Stimulated activated effector memory CD8-positive, alpha-beta T cell treated with anti-CD3 and anti-CD28 coated beads, Interleukin-12 subunit alpha, Interleukin-12 subunit beta, amount 100 ng/mL, for 72 hours (primary cell): ENCODE results near the gene SPOUT1.
A peak's percentile ranks its signal among the peaks of the same experiment; 100 is the strongest.
"Not testable (repeated sequence)": the region's sequence is repeated elsewhere in the genome, so short reads cannot be mapped to it uniquely, and the experiment has no call there.

ENCODE experiments used
- ATAC-seq: fragments of 150-1000 bp; cut with Tn5 transposase; 2 replicates; pipeline ENCODE4 v1.10.0; 2021
- DNase-seq, 2 donors: peaks; one replicate each; pipeline ENCODE4 v3.0.0; 2021 to 2022; ENCODE audit warnings: low spot score in 2 of 2
- H3K27ac Mint-ChIP-seq: one replicate; pipeline ENCODE4 v1.8.0; 2022; ENCODE audit warnings: mild to moderate bottlenecking, mixed read lengths
- H3K36me3 Mint-ChIP-seq: one replicate; pipeline ENCODE4 v1.8.0; 2022; ENCODE audit warnings: mild to moderate bottlenecking, mixed read lengths
- H3K4me1 Mint-ChIP-seq: one replicate; pipeline ENCODE4 v1.8.0; 2022; ENCODE audit warnings: mixed read lengths
- H3K4me3 Mint-ChIP-seq: one replicate; pipeline ENCODE4 v1.8.0; 2022; ENCODE audit warnings: mild to moderate bottlenecking, mixed read lengths
- H3K9me3 Mint-ChIP-seq: one replicate; pipeline ENCODE4 v1.8.0; 2022; ENCODE audit warnings: mixed read lengths

SPOUT1 gene

DNA sequence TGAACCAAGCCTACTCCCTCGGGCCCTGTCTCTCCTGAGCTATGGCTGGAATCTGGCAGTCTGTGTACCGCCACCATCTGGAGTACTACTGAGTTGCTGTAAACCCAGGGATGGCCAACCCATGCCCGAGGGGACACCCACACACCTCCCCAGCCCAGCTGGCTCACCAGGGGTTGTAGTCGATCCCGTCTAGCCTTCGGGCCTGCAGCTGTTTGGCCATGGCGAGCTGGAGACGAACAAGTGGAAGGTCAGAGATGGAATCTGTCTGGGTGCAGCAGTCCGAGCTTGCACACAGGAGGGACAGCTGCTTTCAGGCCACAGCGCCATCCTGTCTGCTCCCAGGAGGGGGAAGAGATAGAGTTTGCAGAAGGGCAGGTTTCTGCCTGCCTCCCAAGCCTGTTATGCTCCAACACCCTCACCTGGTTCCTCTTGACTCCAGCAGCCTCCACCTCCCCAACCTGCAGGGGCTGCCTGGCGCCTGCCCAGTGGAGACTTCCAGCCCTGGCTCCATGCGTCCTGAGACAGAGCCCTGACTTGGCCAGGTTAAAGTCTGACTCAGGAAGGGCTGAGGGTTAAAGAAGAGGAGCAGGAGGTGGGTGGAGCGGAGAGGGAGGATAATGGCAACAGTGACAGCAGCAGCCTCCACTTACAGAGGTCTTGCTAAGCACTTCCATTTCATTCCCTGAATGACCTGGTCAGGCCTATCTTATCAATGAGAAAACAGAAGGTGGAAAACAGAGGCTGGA, 15.8 kb upstream of the SPOUT1 start:
- Mint-ChIP-seq H3K27ac (no peak overlapping the region), H3K9me3 (no peaks in the 10 kb centered on the region), H3K36me3 (peaks cover 6% of the 10 kb centered on the region), H3K4me1 (no peaks in the 10 kb centered on the region), H3K4me3 (no peak overlapping the region)
- DNase-seq (no peak), ATAC-seq (no peak)

DNA sequence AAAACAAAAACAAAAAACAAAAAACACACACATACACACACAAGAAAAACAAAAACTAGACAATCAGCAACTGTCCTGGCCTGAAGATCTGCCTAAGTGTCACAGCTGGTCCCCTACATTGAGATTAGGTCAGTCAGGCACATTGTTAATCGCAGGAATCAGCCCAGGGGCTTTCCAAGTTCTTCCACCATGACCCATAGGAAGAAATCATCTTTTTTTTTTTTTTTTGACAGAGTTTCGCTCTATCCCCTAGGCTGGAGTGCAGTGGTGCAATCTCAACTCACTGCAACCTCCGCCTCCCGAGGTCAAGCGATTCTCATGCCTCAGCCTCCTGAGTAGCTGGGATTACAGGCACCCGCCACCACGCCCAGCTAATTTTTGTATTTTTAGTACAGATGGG, 13.6 kb upstream of the SPOUT1 start:
- not testable (repeated sequence) for H3K4me1 Mint-ChIP-seq, H3K4me3 Mint-ChIP-seq, ATAC-seq, DNase-seq, H3K27ac Mint-ChIP-seq, H3K9me3 Mint-ChIP-seq
- peaks cover 15% of the 10 kb centered on the region for H3K36me3 Mint-ChIP-seq

DNA sequence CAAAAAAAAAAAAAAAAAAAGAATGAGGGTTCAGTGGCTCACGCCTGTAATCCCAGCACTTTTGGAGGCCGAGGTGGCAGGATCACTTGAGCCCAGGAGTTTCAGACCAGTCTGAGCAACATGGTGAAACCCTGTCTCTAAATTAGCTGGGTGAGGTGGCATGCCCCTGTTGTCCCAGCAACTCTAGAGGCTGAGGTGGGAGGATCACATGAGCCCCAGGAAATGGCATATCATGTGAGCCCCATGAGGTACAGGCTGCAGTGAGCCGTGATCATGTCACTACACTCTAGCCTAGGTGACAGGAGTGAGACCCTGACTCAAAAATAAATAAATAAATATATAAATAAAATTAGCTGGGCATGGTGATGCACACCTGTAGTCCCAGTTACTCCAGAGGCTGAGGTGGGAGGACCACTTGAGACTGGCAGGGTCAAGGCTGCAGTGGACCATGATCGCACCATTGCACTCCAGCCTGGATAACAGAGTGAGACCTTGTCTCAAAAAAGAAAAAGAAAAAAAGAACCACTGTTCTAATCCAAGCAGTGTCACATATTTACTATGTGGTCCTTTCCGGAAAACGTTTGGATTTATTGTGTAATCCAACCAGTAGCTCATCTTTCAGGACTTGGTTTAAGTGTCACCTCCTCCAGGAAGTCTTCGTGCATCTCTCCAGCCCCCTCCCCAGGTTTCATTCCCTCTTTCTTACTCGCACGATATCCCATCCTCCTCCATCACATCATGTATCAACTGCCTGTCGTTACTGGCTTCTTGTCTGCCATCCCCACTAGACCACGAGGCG, 12.3 kb upstream of the SPOUT1 start:
- Mint-ChIP-seq H3K9me3 (no peaks in the 10 kb centered on the region), H3K4me3 (no peak overlapping the region), H3K4me1 (no peaks in the 10 kb centered on the region), H3K36me3 (peaks cover 22% of the 10 kb centered on the region), H3K27ac (peak overlapping the region; percentile 8)
- ATAC-seq, result no peak
- no peak for DNase-seq

DNA sequence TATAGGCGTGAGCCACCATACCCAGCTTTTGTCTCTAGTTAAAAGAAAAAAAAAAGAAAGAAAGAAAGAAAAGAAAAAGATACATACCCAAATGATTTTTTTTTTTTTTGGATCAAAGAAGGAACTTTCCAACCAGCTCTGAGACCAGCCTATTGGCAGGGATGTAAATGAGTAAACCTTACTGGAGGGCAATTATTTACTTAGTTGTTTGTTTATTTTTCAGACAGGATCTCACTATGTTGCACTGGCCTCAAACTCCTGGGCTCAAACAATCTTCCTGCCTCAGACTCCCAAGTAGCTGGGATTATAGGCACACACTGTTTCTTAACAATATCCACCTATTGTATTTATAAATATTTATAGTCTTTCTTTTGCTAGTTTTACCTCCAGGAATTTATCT, 10.9 kb upstream of the SPOUT1 start:
- Mint-ChIP-seq H3K36me3 (peaks cover 23% of the 10 kb centered on the region), H3K4me1 (no peaks in the 10 kb centered on the region), H3K9me3 (no peaks in the 10 kb centered on the region), H3K4me3 (no peak overlapping the region), H3K27ac (no peak overlapping the region)
- ATAC-seq (no peak), DNase-seq (no peak)

DNA sequence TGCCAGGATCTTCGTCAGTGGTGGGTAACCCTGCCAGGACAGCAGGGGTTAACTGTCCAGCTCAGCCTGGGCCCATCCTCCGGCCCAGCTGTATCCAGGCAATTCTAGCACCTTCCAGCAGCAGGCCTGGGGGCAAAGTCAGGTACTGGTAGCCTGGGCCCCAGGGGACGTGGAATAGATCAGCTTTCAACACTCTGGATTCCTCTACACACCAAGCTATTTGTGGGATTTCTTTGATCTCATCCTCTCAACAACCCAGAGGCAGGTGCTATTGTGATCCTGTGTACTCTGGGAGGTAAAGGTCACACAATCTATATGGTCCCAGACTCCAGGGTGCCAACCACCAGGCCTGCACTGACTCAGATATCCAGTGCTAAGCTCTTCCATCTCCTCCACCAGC, 8.7 kb upstream of the SPOUT1 start:
- H3K4me3 Mint-ChIP-seq, result no peak overlapping the region
- H3K36me3 Mint-ChIP-seq, result peaks cover 28% of the 10 kb centered on the region
- H3K27ac Mint-ChIP-seq, result no peak overlapping the region
- no peaks in the 10 kb centered on the region for H3K4me1 Mint-ChIP-seq
- ATAC-seq (no peak), DNase-seq (no peak)
- H3K9me3 Mint-ChIP-seq, result no peaks in the 10 kb centered on the region

DNA sequence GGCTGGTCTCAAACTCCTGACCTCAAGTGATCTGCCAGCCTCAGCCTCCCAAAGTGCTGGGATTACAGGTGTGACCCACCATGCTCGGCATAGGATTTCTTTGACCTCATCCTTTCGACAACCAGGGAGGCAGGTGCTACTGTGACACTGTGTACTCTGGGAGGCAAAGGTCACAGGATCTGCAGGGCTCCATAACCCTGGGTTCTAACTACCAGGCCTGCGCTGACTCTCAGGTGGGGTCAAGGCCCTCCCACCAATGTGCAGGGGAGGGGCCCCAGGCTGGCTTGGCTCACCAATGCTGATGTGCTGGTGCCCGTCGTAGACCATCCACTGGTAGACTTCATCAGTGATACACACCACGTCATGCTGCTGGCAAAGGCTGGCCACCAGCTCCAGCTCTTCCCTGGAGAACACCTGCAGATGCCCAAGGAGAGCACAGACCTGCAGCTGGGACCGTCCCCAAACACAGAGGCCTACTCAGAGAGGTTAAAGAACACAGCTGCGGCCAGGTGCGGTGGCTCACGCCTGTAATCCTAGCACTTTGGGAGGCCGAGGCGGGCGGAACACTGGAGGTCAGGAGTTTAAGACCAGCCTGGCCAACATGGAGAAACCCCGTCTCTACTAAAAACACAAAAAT, 7.0 kb upstream of the SPOUT1 start:
- Mint-ChIP-seq H3K36me3 (peaks cover 28% of the 10 kb centered on the region), H3K9me3 (no peaks in the 10 kb centered on the region), H3K4me3 (no peak overlapping the region), H3K4me1 (no peaks in the 10 kb centered on the region), H3K27ac (no peak overlapping the region)
- ATAC-seq (no peak), DNase-seq (no peak)

DNA sequence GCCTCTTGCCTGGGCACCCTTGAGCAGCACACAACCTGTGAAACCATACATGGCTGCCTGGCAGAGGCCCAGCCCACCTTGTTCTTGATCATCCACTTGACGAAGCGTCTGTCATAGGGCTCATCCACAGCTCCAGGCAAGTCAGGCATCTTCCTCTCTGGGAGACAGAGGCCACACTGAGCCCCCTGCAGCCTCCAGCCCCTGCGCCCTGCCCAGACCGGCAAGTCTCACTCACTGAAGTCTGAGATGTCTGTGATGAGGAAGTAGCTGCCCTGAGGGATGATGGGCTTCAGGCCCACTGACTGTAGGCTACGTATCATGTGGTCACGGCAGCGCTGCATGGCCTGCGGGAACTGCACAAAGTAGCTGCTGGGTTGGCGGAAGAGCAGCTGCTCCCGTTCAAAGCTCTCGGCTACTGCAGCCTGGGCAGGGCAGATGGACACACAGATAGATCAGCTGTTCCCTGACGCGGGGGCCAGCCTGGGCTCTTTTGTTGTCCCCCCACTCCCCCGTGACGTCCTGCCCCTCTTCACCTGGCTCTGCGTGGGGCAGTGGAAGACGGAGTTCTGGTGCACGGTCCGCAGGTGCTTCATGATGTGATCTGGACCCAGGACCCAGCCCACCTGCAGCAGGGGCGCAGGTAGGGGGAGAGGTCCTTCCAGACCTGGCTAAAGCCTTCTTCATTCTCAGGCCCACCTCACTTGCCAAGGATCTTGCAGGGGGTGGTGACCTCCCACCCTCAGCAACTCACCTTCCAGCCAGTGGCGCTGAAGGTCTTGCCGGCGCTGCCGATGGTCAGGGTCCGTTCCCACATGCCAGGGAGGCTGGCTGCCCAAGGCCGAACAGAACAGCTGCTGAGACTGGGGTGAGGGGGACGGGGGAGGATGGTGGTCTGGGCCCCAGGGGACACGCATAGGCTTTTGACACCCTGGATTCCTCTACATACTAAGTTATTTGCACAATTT, 5.9 kb upstream of the SPOUT1 start:
- Mint-ChIP-seq H3K36me3 (peaks cover 28% of the 10 kb centered on the region), H3K9me3 (no peaks in the 10 kb centered on the region), H3K4me3 (no peak overlapping the region), H3K4me1 (no peaks in the 10 kb centered on the region), H3K27ac (no peak overlapping the region)
- DNase-seq, result no peak
- peak; percentile 32 for ATAC-seq

DNA sequence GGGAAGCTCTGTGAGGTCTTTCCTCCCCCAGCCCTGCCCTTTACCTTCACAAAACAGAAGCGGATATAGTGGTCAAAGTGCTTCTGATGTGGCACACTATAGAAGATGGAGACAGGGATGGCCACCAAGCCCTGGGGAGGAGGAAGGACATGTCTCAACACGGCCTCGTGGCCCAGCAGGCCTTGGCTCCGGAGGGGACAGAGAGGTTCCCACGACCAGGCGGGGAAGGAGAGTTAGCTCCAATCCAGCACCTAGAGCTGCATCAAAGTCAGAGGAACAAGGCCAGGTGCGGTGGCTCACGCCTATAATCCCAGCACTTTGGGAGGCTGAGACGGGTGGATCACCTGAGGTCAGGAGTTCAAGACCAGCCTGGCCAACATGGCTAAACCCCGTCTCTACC, 4.1 kb upstream of the SPOUT1 start:
- DNase-seq (no peak), ATAC-seq (no peak)
- H3K9me3 Mint-ChIP-seq, result no peaks in the 10 kb centered on the region
- peaks cover 35% of the 10 kb centered on the region for H3K36me3 Mint-ChIP-seq
- no peak overlapping the region for H3K27ac Mint-ChIP-seq
- peaks cover 17% of the 10 kb centered on the region for H3K4me1 Mint-ChIP-seq
- H3K4me3 Mint-ChIP-seq, result no peak overlapping the region

DNA sequence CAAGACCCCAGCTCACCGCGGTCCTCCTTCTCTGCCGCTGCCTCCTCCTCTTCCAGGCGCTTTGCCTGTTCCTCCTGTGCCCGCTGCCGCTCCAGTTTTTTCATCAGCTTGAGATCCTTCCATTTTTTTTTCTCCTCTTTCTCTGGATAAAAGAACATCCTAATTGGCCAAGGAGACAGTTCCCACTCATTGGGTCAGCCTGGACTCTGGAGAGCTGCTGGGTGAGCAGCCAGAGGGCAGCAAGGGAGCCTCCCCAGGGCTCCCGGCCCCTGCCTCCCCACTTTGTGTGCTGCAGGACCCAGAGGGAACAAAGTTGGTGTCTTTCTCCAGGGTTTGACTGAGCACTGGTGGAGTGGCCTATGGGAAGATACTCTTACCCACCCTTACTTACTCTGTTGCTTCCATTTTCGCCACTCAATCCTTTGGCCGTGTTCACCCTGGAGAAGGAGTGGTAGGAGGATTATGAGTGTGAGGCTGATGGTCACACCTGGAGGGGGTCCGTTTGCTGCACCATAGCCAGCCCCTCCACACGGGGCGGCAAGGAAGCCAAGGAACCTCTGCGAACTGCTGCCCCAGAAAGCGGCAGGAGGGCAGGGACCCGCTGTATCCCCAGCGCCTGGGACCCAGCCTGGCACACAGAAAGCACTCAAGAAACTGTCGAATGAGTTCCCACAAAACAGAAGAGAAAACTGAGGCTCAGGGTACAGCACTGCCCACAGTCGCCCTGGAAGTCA, 708 bp downstream of the SPOUT1 start:
- H3K9me3 Mint-ChIP-seq, result no peaks in the 10 kb centered on the region
- ATAC-seq, result no peak
- H3K36me3 Mint-ChIP-seq, result peaks cover 65% of the 10 kb centered on the region
- H3K27ac Mint-ChIP-seq, result peak overlapping the region; percentile 96
- peak in 1 of 2 donors; percentile 63 for DNase-seq
- H3K4me3 Mint-ChIP-seq, result peak overlapping the region; percentile 99
- H3K4me1 Mint-ChIP-seq, result peaks cover 28% of the 10 kb centered on the region

DNA sequence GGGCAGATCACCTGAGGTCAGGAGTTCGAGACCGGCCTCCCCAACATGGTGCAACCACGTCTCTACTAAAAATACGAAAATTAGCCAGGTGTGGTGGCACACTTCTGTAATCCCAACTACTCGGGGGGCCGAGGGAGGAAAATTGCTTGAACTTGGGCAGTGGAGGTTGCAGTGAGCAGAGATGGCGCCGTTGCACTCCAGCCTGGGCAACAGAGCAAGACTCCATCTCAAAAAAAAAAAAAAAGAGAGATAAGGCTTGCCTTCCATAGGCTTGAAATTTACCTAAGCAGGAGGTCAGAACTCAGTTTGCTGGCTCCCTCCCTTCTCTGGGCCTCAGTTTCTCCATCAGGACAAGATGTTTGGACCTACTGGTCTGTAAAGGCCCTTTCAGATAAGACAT, 1.3 kb downstream of the SPOUT1 start:
- no peak for DNase-seq
- ATAC-seq, result no peak
- Mint-ChIP-seq H3K9me3 (no peaks in the 10 kb centered on the region), H3K27ac (peak overlapping the region; percentile 96), H3K36me3 (peaks cover 66% of the 10 kb centered on the region), H3K4me3 (peak overlapping the region; percentile 99), H3K4me1 (peaks cover 28% of the 10 kb centered on the region)

DNA sequence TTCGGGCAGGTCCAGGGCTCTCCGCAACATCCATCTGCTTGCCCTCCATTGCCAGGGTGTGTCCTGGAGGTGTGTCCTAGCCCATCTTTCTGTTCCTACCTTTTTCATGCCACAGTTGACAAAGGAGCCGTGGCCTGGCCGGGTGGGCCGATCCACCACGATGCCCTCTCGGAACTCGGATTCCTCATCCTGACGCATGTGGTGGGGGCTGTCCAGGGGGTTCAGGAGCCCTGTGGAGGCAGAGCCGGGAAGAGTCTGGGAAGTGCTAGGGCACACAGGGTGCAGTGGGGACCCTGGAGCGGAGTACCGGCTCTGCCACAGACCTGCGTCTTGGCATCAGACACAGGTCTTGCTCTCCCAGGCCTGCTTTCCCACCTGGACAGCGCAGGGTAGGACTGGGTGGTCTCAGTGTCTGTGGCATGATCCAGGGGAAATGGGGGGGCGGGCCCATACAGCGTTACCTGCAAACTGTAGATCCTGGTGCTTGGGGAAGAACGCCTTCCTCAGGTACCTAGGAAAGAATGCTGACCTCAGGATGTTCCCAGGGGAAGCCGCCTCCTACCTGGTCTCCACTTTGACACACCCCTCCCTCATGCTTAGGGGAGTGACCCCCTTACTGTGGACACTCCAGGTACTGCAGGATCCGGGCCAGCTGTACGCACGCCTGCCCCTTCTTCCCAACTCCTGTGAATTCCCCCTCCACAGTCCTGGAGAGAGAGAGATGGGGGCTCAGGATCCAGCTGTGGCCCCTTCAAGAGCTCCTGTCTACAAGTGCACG, 3.5 kb downstream of the SPOUT1 start:
- no peaks in the 10 kb centered on the region for H3K9me3 Mint-ChIP-seq
- H3K27ac Mint-ChIP-seq, result peak overlapping the region; percentile 67
- no peak for DNase-seq
- peaks cover 87% of the 10 kb centered on the region for H3K36me3 Mint-ChIP-seq
- H3K4me1 Mint-ChIP-seq, result peaks cover 40% of the 10 kb centered on the region
- no peak overlapping the region for H3K4me3 Mint-ChIP-seq
- ATAC-seq, result no peak

DNA sequence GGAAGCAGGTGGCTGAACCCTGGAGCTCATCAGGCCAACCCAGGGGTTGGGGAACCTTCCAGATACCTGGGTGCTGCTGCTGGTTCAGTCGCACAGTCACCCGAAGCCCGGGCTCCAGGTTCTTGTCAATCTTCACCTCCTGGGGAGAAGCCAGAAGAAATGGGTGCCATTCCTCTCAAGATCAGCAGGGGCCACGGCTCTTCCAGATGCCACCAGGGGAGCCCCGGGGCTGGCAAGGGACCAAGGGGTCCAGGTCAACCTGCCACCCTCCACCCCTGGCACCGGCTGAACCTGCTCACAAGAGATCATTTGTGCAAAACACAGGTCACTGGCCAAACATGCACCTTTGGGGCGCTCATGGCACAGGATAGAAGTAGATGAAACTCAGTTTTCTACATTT, 4.7 kb downstream of the SPOUT1 start:
- DNase-seq, result no peak
- ATAC-seq, result no peak
- Mint-ChIP-seq H3K4me3 (no peak overlapping the region), H3K9me3 (no peaks in the 10 kb centered on the region), H3K4me1 (peaks cover 46% of the 10 kb centered on the region), H3K36me3 (peaks cover 96% of the 10 kb centered on the region), H3K27ac (peak overlapping the region; percentile 20)

DNA sequence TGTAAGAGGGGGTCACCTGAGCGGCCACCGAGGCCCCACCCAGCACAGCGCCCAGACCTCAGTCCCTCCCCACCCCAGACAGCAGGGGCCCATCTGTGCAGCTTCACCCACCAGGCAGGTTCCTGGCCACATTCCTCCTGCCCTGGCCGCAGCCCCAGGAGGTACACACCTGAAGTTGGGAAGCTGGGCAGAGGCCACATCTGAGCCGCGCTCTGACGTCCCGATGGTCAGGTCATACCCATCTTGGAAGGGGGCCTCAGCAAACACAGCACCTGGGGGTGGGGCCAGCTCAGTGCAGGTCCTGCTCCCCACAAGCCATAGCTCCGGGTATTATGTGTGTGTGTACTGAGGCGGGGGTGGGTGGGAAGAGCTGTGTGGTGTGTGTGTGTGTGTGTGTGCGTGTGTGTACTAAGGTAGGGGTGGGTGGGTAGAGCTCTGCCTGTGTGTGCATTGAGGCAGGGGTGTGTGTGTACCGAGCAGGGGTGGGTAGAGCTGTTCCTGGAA, 5.6 kb downstream of the SPOUT1 start:
- ATAC-seq (no peak), DNase-seq (no peak)
- Mint-ChIP-seq H3K4me1 (peaks cover 45% of the 10 kb centered on the region), H3K4me3 (no peak overlapping the region), H3K36me3 (peaks cover 87% of the 10 kb centered on the region), H3K27ac (no peak overlapping the region), H3K9me3 (no peaks in the 10 kb centered on the region)
